NCI-H748 (cell line): ENCODE data around the gene CDK4.
"Not testable (repeated sequence)": the region's sequence is repeated elsewhere in the genome, so short reads cannot be mapped to it uniquely, and the experiment has no call there.

Experiments
- DNase-seq: peaks from one replicate; lab custom pipeline; 2025; ENCODE audit not compliant: unreplicated experiment; lab: John Stamatoyannopoulos, UW

Gene CDK4

DNA sequence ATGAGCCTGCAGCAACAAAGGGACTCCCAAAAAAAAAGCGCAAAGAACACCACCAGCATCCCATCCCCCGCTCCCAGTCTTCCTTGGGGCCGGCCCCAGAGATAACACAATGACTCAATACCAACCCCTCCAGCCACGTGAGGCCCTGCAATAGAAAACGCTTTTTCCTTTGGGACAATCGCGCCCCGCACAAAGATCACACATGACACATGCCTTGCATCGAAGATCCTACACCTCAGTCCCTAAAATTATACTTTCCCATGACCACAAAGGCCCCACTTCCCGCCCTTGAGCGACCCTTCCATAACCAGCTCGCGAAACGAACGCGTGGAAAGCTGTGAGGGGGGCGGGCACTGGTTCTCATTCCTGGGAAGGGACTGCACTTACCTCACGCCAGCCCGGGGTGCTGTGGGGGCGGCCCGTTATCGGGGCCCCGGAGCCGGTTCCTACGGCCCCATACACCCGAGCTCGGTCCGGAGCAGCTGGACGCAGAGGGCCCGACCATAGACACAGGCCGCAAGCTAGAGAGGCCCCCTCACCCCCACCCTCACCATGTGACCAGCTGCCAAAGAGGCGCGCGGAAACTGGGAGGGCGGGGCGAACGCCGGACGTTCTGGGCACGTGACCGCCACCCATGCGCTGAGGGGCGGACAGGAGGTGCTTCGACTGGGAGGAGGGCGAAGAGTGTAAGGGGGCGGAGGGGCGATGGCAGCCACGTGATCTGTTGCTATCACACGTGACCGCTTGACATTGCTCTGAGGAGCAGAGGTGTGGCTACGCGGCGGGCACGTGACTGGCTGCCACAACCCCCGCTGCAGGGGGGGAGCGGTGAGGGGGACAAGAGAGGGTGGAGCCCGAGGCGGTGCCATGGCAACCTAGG, at the start of gene CDK4:
CDK4 (minus strand) TSS at position 523 of the 880 bp plus-strand sequence. CDS start 593 bp downstream, outside the sequence.
- peak; percentile 100 for DNase-seq

GRCh38 chr12:57800965-57801364, 48.9 kb upstream of the CDK4 start:
- no peak for DNase-seq

GRCh38 chr12:57797933-57798332, 45.8 kb upstream of the CDK4 start:
- DNase-seq: no peak

GRCh38 chr12:57796996-57797395, 44.9 kb upstream of the CDK4 start:
- no peak for DNase-seq

GRCh38 chr12:57795354-57795753, 43.2 kb upstream of the CDK4 start:
- DNase-seq: no peak

DNA sequence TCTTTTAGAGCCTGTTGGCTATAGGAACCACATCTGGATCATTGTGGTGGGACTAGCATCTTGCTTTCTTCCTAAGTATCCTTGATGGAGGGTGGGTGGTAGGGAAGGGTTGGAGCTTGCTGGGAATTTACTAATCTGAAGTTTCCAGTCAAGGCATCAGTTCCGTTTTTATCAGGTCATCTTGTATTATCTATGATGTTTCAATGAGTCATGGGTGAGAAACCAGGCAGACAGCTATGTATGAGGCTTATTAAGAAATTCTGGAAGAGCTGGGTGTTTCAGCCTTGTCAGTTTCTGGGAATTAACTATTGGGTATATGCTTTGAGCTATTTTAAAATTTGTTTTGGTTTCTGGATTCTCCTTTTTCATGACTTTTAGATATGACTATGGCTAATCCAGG, 41.8 kb upstream of the CDK4 start:
- DNase-seq: no peak

DNA sequence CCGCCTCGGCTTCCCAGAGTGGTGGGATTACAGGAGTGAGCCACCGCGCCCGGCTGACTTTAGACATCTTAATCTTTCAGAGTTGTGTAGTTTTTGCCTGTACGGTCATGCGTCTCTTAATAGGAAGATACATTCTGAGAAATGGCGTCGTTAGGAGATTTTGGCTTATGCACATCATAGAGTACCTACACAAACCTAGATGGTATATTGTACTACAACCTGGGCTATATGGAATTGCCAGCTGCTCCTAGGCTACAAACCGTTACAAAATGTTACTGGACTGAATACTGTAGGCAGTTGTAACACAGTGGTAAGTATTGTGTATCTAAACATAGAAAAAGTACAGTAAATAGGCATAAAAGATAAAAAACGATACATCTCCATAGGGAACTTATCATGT, 31.8 kb upstream of the CDK4 start:
- DNase-seq: no peak

DNA sequence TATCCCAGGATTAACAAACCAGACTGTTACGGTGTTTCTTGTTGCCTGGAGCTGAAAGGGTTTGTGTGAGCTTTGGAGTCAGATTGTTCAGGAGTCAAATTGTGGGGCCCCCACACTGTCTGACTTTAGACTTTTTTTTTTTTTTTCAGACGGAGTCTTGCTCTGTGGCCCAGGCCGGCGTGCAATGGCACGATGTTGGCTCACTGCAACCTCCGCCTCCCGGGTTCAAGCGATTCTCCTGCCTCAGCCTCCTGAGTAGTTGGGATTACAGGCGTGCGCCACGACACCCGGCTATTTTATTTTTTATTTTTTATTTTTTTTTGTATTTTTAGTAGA, 31.3 kb upstream of the CDK4 start:
- DNase-seq: no peak

DNA sequence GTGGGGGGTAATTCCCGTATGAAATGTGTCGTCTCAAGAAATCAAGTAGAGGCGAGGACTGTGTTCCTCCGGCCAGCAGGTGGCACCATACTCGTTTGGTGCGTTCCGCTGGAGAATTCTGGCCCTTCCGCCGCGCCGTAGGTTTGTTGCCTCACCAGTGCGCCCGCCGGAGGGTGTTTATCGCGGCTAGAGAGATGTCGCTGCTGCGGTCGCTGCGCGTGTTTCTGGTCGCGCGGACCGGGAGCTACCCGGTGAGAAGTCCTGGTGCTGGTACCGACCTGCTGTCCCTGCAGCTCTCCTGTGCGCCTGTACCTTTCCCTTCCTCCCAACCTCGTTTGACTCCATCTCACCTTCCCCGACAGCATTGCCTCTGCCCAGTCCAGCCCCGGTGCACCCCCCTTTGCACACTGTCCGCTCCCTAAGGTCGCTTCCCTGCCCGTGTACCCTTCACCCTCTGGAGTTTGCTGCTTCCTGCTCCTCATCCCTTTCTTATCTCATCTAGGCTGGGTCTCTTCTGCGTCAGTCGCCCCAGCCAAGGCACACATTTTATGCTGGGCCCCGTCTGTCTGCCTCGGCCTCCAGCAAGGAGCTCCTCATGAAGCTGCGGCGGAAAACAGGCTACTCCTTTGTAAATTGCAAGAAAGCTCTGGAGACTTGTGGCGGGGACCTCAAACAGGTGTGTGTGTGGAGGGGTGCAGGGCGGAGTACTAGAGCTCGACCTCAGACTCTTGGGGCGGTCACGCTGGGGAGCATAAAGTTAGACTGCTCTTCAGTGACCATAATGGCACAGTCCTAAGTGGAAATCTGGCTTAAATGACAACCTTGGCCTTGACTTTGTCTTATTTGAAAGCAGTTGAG, 30.7 kb upstream of the CDK4 start, which contains the start of gene TSFM:
TSFM (plus strand) TSS at position 180 of the 858 bp plus-strand sequence; CDS start at position 195, 15 bp downstream.
- DNase-seq: peak; percentile 95

DNA sequence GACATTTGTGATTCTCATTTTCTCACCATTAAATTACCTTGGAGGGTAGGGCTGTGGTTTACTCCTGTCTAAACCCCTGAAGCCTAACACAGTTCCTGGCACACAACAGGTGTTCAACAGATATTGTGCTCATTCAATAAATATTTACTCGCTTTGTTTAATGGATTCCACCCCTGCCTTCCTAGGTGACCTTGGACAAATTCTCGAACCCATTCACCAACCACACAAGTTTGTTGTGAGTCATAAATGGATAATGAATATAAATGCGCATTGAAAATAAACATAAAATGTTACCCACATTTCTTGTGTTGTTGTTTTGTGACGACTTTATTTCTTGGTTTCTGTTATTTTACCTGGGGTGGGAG, 30.1 kb upstream of the CDK4 start:
- DNase-seq: peak; percentile 44

GRCh38 chr12:57781801-57782200, 29.7 kb upstream of the CDK4 start:
- no peak for DNase-seq

DNA sequence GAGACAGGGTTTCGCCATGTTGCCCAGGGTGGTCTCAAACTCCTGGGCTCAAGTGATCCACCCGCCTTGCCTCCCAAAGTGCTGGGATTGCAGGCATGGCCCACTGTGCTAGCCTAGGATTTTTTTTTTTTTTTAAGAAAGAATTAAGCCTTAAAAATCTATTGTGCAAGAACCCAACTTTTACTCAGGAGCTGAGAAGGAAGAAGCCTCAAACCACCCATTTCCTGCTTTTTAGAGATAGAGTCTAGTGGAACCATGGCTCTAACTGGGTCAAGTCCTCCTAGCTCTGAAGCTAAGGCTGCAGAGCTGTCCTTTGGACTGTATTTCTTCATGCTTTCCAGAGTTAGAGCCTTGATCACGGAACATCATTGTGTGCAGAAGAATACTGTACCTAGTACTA, 29.1 kb upstream of the CDK4 start:
- DNase-seq: no peak

DNA sequence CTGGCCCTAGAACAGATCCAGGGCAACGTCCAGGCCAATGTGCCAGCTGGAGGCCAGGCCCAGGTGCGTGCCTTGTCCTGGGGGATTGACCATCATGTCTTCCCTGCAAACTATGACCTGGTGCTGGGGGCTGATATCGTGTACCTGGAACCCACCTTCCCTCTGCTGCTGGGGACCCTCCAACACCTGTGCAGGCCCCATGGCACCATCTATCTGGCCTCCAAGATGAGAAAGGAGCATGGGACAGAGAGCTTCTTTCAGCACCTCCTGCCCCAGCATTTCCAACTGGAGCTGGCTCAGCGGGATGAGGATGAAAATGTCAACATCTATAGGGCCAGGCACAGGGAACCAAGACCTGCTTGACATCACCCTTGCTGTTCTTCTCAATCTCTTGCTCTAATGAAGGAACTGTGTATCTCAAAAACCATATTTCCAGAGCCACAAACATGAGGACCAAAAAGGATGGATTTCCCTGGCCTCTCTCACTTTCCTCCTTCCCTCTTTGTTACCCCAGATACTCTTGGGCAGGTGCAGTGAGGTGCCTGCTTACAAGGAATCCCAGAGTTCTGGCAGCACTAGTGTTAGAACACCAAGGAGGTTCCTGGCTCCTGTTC, 28.3 kb upstream of the CDK4 start:
- DNase-seq: no peak

DNA sequence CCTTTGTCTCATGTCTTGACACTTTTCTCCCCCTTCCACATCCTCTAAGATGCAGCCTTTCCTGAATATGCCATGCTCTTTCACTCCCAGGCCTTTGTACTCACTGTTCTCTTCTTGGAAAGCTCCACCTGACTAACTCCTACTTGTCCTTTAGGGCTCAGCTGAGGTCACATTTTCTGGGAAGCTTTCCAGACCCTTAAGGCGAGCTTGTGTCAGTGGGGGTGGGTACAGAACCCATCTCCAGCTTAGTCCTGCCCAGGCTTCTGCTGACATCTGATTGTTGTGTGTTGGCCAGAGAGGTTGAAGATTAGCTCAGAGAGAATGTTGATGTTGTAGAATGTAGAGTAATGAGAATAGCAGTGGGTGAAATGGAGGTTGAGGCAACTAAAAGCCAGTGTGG, 27.6 kb upstream of the CDK4 start:
- no peak for DNase-seq

DNA sequence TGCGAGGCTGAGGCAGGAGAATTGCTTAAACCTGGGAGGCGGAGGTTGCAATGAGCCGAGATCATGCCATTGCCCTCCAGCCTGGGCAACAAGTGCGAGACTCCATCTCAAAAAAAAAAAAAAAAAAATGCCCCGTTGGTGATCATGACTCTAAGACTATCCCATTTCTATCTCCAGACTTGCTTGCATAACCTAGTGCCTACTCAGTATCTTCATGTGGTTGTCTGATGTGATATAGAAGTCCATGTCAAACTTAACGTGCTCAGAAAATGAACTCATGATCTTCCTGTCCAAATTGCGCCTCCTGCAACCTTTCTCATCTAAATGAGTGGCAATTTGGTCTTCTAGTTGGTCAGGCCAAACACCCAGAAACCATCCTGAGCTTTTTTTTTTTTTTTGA, 25.8 kb upstream of the CDK4 start:
- DNase-seq: no peak

DNA sequence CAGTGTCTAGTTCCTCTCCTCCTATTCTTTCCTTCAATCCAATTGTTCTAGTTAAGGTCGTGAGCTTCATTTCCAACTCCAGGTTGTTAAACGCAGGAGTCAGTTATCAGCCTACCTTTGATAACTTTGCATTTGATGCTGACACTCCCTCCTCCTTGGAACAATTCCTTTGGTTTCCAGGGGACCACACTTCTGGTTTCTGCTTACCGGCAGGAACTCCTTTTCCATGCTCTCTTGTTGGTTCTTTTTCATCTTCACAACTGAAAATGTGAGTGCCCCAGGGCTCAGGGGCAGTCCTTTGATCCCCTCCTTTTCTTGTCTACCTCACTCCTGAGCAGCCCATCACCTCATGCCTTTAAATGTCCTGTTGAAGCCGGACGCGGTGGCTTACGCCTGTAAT, 25.3 kb upstream of the CDK4 start:
- no peak for DNase-seq

GRCh38 chr12:57776247-57776587, 24.1 kb upstream of the CDK4 start:
- DNase-seq: no peak

GRCh38 chr12:57775563-57776246, 23.6 kb upstream of the CDK4 start:
- DNase-seq: no peak

DNA sequence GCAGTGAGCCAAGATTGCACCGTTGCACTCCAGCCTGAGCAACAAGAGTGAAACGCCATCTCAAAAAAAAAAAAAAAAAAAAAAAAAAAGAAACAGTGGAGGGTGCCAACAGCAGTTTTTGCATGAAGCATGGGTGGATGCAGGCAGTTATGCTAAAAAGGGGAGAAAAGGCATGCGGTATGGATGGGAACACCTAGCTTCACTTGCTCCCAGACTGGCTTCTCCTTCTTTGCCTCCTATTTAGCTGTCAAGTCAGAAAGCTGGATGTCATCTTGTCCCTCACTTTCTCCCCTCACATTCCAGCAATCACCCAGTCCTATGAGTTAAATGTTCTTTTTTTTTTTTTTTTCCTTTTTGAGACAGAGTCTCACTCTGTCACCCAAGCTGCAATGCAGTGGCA, 22.9 kb upstream of the CDK4 start:
- no peak for DNase-seq

GRCh38 chr12:57774634-57775033, 22.5 kb upstream of the CDK4 start:
- not testable (repeated sequence) for DNase-seq
